ENCODE measurements around the gene PSMC5. TPM values are rescaled to one million over a fixed set of nuclear protein-coding genes. Genes with fewer than 3 reads are reported as not detected.
"Not testable (repeated sequence)": the region's sequence is repeated elsewhere in the genome, so short reads cannot be mapped to it uniquely, and the experiment has no call there.

PSMC5 gene
- total and polyA plus RNA-seq, 10 of the 15 experiments (the other 5 are each of a cell fraction or from before 2014, with no cell fraction given), result 55.0 to 266 (median 148) TPM

- POLR2A ChIA-PET, result no interaction called here
- no peaks in the 10 kb centered on the region for H3K79me2 ChIP-seq (ENCODE audit: control insufficient read depth, insufficient read depth, low read length)
- WGBS (ENCODE audit: insufficient coverage, insufficient replicate concordance, low lambda C conversion rate, missing lambda C conversion rate), result 67% methylated on average over 12 of the region's 12 CpGs
- CTCF ChIA-PET, result interaction anchor here (0.7 to 3.8 kb wide), 7 partner anchors 9 to 146 kb away, joined by 3 to 20 read pairs (median 5); partner anchors contain the start of gene DDX42
- no TSS peak for BruUV-seq (replicated peaks)
- in situ Hi-C loops (cut with MboI), result no loop called here
- no peak overlapping the region for H3K4me3 ChIP-seq
- FAIRE-seq, result no peak
- no peak for ATAC-seq
- RAD21 ChIA-PET (ENCODE audit: unreplicated experiment), result no interaction called here
- TF ChIP-seq NR2F1 (conservative IDR thresholded peaks at IDR 0.05), result no peak
- no peak for TF ChIP-seq SPI1 (IDR thresholded peaks at IDR 0.05; ENCODE audit: borderline replicate concordance, insufficient read depth, low read depth, low read length)
- TF ChIP-seq ZNF24 (IDR thresholded peaks at IDR 0.05), result no peak
- no peak for TF ChIP-seq TCF12 (IDR thresholded peaks at IDR 0.05; ENCODE audit: low read depth, low read length)
- no peaks in the 10 kb centered on the region for H3K4me1 ChIP-seq (ENCODE audit: control insufficient read depth, insufficient read depth, low read length)
- intact Hi-C loops (cut with micrococcal nuclease; ENCODE audit: unreplicated experiment), result no loop called here
- no peak overlapping the region for H3K9ac ChIP-seq (ENCODE audit: control insufficient read depth, insufficient read depth, low read length)
- no peaks in the 10 kb centered on the region for H3K36me3 ChIP-seq (ENCODE audit: control insufficient read depth in 2 of 2, insufficient read depth in 2 of 2, low read length in 1 of 2)
- H3K9me3 ChIP-seq (replicated peaks; ENCODE audit: control insufficient read depth, insufficient read depth, low read length), result no peaks in the 10 kb centered on the region
- no peaks in the 10 kb centered on the region for H4K20me1 ChIP-seq (ENCODE audit: control insufficient read depth, insufficient read depth)
- H2AFZ ChIP-seq (ENCODE audit: control insufficient read depth, low read depth, low read length), result no peak overlapping the region
- SMC1A ChIA-PET (ENCODE audit: uncharacterized antibody, unreplicated experiment), result interaction anchor here (0.6 kb wide), 1 partner anchor 46 kb away, joined by 3 read pairs; no protein-coding TSS in a partner anchor
- no peak for DNase-seq (ENCODE audit: low read depth, low spot score)
- no peaks in the 10 kb centered on the region for H3K27me3 ChIP-seq (replicated peaks in 1 of 2; ENCODE audit: control insufficient read depth in 2 of 2, insufficient read depth in 2 of 2, low read length in 1 of 2)
- no peak overlapping the region for H3K4me2 ChIP-seq (ENCODE audit: control insufficient read depth, insufficient read depth)
- no peak overlapping the region for H3K27ac ChIP-seq (ENCODE audit: control insufficient read depth, insufficient read depth)
These were observed 53.5 kb downstream of the PSMC5 start for GRCh38 chr17:63880706-63881105.

GRCh38 chr17:63881337-63881736 is 54.1 kb downstream of the PSMC5 start:
- H3K79me2 ChIP-seq (ENCODE audit: control insufficient read depth, insufficient read depth, low read length); DNase-seq (ENCODE audit: low read depth, low spot score); BruUV-seq (replicated peaks); H3K9me3 ChIP-seq (replicated peaks; ENCODE audit: control insufficient read depth, insufficient read depth, low read length); H3K36me3 ChIP-seq (ENCODE audit: control insufficient read depth in 2 of 2, insufficient read depth in 2 of 2, low read length in 1 of 2); H3K27ac ChIP-seq (ENCODE audit: control insufficient read depth, insufficient read depth); intact Hi-C loops (cut with micrococcal nuclease; ENCODE audit: unreplicated experiment); FAIRE-seq; H3K4me2 ChIP-seq (ENCODE audit: control insufficient read depth, insufficient read depth); H3K27me3 ChIP-seq (replicated peaks in 1 of 2; ENCODE audit: control insufficient read depth in 2 of 2, insufficient read depth in 2 of 2, low read length in 1 of 2); ATAC-seq; in situ Hi-C loops (cut with MboI); H3K4me3 ChIP-seq; RAD21 ChIA-PET (ENCODE audit: unreplicated experiment); H4K20me1 ChIP-seq (ENCODE audit: control insufficient read depth, insufficient read depth); H3K9ac ChIP-seq (ENCODE audit: control insufficient read depth, insufficient read depth, low read length); POLR2A ChIA-PET; H3K4me1 ChIP-seq (ENCODE audit: control insufficient read depth, insufficient read depth, low read length); H2AFZ ChIP-seq (ENCODE audit: control insufficient read depth, low read depth, low read length): not testable (repeated sequence)
- CTCF ChIA-PET, result interaction anchor here (0.7 to 3.8 kb wide), 8 partner anchors 8 to 145 kb away, joined by 3 to 20 read pairs (median 4); partner anchors contain the start of gene DDX42
- SMC1A ChIA-PET (ENCODE audit: uncharacterized antibody, unreplicated experiment), result interaction anchor here (0.6 kb wide), 1 partner anchor 46 kb away, joined by 3 read pairs; no protein-coding TSS in a partner anchor
- WGBS (ENCODE audit: insufficient coverage, insufficient replicate concordance, low lambda C conversion rate, missing lambda C conversion rate), result 59% methylated on average over 11 of the region's 11 CpGs

Other genes starting within 250 kb of the PSMC5 start
Only the 7 nearest of the 17 such genes appear.
- 41.3 and 44.3 TPM in 2 replicates for gene CCDC47, start 53.8 kb upstream of the PSMC5 start, total RNA-seq (2014; rRNA removed)
- gene CCDC47, start 53.8 kb upstream of the PSMC5 start, total RNA-seq (2014; rRNA removed; fragmentation: Illumina TruSeq; extraction: Trizol), result 70.5 and 79.2 TPM in 2 replicates
- gene CCDC47, start 53.8 kb upstream of the PSMC5 start, total RNA-seq (2021), result 59.2 and 63.9 TPM in 2 replicates
- 67.9 and 92.7 TPM in 2 replicates for gene CCDC47, start 53.8 kb upstream of the PSMC5 start, polyA plus RNA-seq (2011; rRNA removed)
- gene CCDC47, start 53.8 kb upstream of the PSMC5 start, polyA plus RNA-seq (2014; fragmentation: Illumina TruSeq; extraction: Trizol), result 81.4 and 108 TPM in 2 replicates
- gene CCDC47, start 53.8 kb upstream of the PSMC5 start, polyA plus RNA-seq (2014; fragmentation: Nextera tagmentation; extraction: Ambion mirVana), result 10 to 100 TPM; 13.6 to 17.4 TPM
- gene CCDC47, start 53.8 kb upstream of the PSMC5 start, polyA plus RNA-seq (2014; rRNA removed), result 52.2 and 56.8 TPM in 2 replicates
- gene CCDC47, start 53.8 kb upstream of the PSMC5 start, polyA plus RNA-seq (2016; fragmentation: Nextera tagmentation; extraction: Ambion mirVana), result 10 to 100 TPM; 55.8 to 61.0 TPM
- 55.4 and 67.6 TPM in 2 replicates for gene DDX42, start 53.3 kb upstream of the PSMC5 start, total RNA-seq (2014; rRNA removed)
- gene DDX42, start 53.3 kb upstream of the PSMC5 start, total RNA-seq (2014; rRNA removed; fragmentation: Illumina TruSeq; extraction: Trizol), result 75.3 and 78.3 TPM in 2 replicates
- 92.9 and 109 TPM in 2 replicates for gene DDX42, start 53.3 kb upstream of the PSMC5 start, total RNA-seq (2021)
- 127 and 154 TPM in 2 replicates for gene DDX42, start 53.3 kb upstream of the PSMC5 start, polyA plus RNA-seq (2011; rRNA removed)
- 147 and 173 TPM in 2 replicates for gene DDX42, start 53.3 kb upstream of the PSMC5 start, polyA plus RNA-seq (2014; fragmentation: Illumina TruSeq; extraction: Trizol)
- gene DDX42, start 53.3 kb upstream of the PSMC5 start, polyA plus RNA-seq (2014; fragmentation: Nextera tagmentation; extraction: Ambion mirVana), result 10 to 100 TPM; 14.6 to 33.7 TPM
- gene DDX42, start 53.3 kb upstream of the PSMC5 start, polyA plus RNA-seq (2014; rRNA removed), result 104 and 122 TPM in 2 replicates
- 10 to 100 TPM; 31.3 to 39.6 TPM for gene DDX42, start 53.3 kb upstream of the PSMC5 start, polyA plus RNA-seq (2016; fragmentation: Nextera tagmentation; extraction: Ambion mirVana)
- 48.9 and 57.5 TPM in 2 replicates for gene FTSJ3, start 232 bp downstream of the PSMC5 start, total RNA-seq (2014; rRNA removed)
- gene FTSJ3, start 232 bp downstream of the PSMC5 start, total RNA-seq (2014; rRNA removed; fragmentation: Illumina TruSeq; extraction: Trizol), result 46.9 and 47.0 TPM in 2 replicates
- gene FTSJ3, start 232 bp downstream of the PSMC5 start, total RNA-seq (2021), result 46.7 and 54.0 TPM in 2 replicates
- 35.9 and 38.4 TPM in 2 replicates for gene FTSJ3, start 232 bp downstream of the PSMC5 start, polyA plus RNA-seq (2011; rRNA removed)
- gene FTSJ3, start 232 bp downstream of the PSMC5 start, polyA plus RNA-seq (2014; fragmentation: Illumina TruSeq; extraction: Trizol), result 50.5 and 54.9 TPM in 2 replicates
- 10 to 100 TPM; 17.2 to 34.2 TPM for gene FTSJ3, start 232 bp downstream of the PSMC5 start, polyA plus RNA-seq (2014; fragmentation: Nextera tagmentation; extraction: Ambion mirVana)
- gene FTSJ3, start 232 bp downstream of the PSMC5 start, polyA plus RNA-seq (2014; rRNA removed), result 42.6 TPM in 2 replicates
- 10 to 100 TPM; 71.0 to 79.2 TPM for gene FTSJ3, start 232 bp downstream of the PSMC5 start, polyA plus RNA-seq (2016; fragmentation: Nextera tagmentation; extraction: Ambion mirVana)
- gene SMARCD2, start 15.3 kb downstream of the PSMC5 start, total RNA-seq (2014; rRNA removed), result 111 and 112 TPM in 2 replicates
- 53.4 and 55.6 TPM in 2 replicates for gene SMARCD2, start 15.3 kb downstream of the PSMC5 start, total RNA-seq (2014; rRNA removed; fragmentation: Illumina TruSeq; extraction: Trizol)
- 95.3 and 97.9 TPM in 2 replicates for gene SMARCD2, start 15.3 kb downstream of the PSMC5 start, total RNA-seq (2021)
- gene SMARCD2, start 15.3 kb downstream of the PSMC5 start, polyA plus RNA-seq (2011; rRNA removed), result 33.4 and 78.4 TPM in 2 replicates
- 56.1 and 71.5 TPM in 2 replicates for gene SMARCD2, start 15.3 kb downstream of the PSMC5 start, polyA plus RNA-seq (2014; fragmentation: Illumina TruSeq; extraction: Trizol)
- 1 to 10 TPM; 2.4 to 5.6 TPM for gene SMARCD2, start 15.3 kb downstream of the PSMC5 start, polyA plus RNA-seq (2014; fragmentation: Nextera tagmentation; extraction: Ambion mirVana)
- 72.7 and 80.6 TPM in 2 replicates for gene SMARCD2, start 15.3 kb downstream of the PSMC5 start, polyA plus RNA-seq (2014; rRNA removed)
- 10 to 100 TPM; 13.7 to 47.8 TPM for gene SMARCD2, start 15.3 kb downstream of the PSMC5 start, polyA plus RNA-seq (2016; fragmentation: Nextera tagmentation; extraction: Ambion mirVana)
- not detected in 2 replicates for gene CSH2, start 46.2 kb downstream of the PSMC5 start, total RNA-seq (2014; rRNA removed)
- gene CSH2, start 46.2 kb downstream of the PSMC5 start, total RNA-seq (2014; rRNA removed; fragmentation: Illumina TruSeq; extraction: Trizol), result not detected in 2 replicates
- gene CSH2, start 46.2 kb downstream of the PSMC5 start, total RNA-seq (2021), result not detected in 2 replicates
- gene CSH2, start 46.2 kb downstream of the PSMC5 start, polyA plus RNA-seq (2011; rRNA removed), result not detected in 2 replicates
- not detected in 2 replicates for gene CSH2, start 46.2 kb downstream of the PSMC5 start, polyA plus RNA-seq (2014; fragmentation: Illumina TruSeq; extraction: Trizol)
- not detected for gene CSH2, start 46.2 kb downstream of the PSMC5 start, polyA plus RNA-seq (2014; fragmentation: Nextera tagmentation; extraction: Ambion mirVana)
- gene CSH2, start 46.2 kb downstream of the PSMC5 start, polyA plus RNA-seq (2014; rRNA removed), result not detected in 2 replicates
- not detected for gene CSH2, start 46.2 kb downstream of the PSMC5 start, polyA plus RNA-seq (2016; fragmentation: Nextera tagmentation; extraction: Ambion mirVana)
- not detected in 2 replicates for gene GH2, start 54.5 kb downstream of the PSMC5 start, total RNA-seq (2014; rRNA removed)
- not detected in 2 replicates for gene GH2, start 54.5 kb downstream of the PSMC5 start, total RNA-seq (2014; rRNA removed; fragmentation: Illumina TruSeq; extraction: Trizol)
- gene GH2, start 54.5 kb downstream of the PSMC5 start, total RNA-seq (2021), result not detected in 2 replicates
- not detected in 2 replicates for gene GH2, start 54.5 kb downstream of the PSMC5 start, polyA plus RNA-seq (2011; rRNA removed)
- not detected in 2 replicates for gene GH2, start 54.5 kb downstream of the PSMC5 start, polyA plus RNA-seq (2014; fragmentation: Illumina TruSeq; extraction: Trizol)
- not detected for gene GH2, start 54.5 kb downstream of the PSMC5 start, polyA plus RNA-seq (2014; fragmentation: Nextera tagmentation; extraction: Ambion mirVana)
- gene GH2, start 54.5 kb downstream of the PSMC5 start, polyA plus RNA-seq (2014; rRNA removed), result not detected in 2 replicates
- gene GH2, start 54.5 kb downstream of the PSMC5 start, polyA plus RNA-seq (2016; fragmentation: Nextera tagmentation; extraction: Ambion mirVana), result not detected
- not detected in 2 replicates for gene CSH1, start 69.1 kb downstream of the PSMC5 start, total RNA-seq (2014; rRNA removed)
- gene CSH1, start 69.1 kb downstream of the PSMC5 start, total RNA-seq (2014; rRNA removed; fragmentation: Illumina TruSeq; extraction: Trizol), result not detected in 2 replicates
- not detected in 2 replicates for gene CSH1, start 69.1 kb downstream of the PSMC5 start, total RNA-seq (2021)
- gene CSH1, start 69.1 kb downstream of the PSMC5 start, polyA plus RNA-seq (2011; rRNA removed), result not detected in 2 replicates
- not detected in 2 replicates for gene CSH1, start 69.1 kb downstream of the PSMC5 start, polyA plus RNA-seq (2014; fragmentation: Illumina TruSeq; extraction: Trizol)
- gene CSH1, start 69.1 kb downstream of the PSMC5 start, polyA plus RNA-seq (2014; fragmentation: Nextera tagmentation; extraction: Ambion mirVana), result not detected
- not detected in 2 replicates for gene CSH1, start 69.1 kb downstream of the PSMC5 start, polyA plus RNA-seq (2014; rRNA removed)
- not detected for gene CSH1, start 69.1 kb downstream of the PSMC5 start, polyA plus RNA-seq (2016; fragmentation: Nextera tagmentation; extraction: Ambion mirVana)